ENCODE data around the gene RHOG.

DNA sequence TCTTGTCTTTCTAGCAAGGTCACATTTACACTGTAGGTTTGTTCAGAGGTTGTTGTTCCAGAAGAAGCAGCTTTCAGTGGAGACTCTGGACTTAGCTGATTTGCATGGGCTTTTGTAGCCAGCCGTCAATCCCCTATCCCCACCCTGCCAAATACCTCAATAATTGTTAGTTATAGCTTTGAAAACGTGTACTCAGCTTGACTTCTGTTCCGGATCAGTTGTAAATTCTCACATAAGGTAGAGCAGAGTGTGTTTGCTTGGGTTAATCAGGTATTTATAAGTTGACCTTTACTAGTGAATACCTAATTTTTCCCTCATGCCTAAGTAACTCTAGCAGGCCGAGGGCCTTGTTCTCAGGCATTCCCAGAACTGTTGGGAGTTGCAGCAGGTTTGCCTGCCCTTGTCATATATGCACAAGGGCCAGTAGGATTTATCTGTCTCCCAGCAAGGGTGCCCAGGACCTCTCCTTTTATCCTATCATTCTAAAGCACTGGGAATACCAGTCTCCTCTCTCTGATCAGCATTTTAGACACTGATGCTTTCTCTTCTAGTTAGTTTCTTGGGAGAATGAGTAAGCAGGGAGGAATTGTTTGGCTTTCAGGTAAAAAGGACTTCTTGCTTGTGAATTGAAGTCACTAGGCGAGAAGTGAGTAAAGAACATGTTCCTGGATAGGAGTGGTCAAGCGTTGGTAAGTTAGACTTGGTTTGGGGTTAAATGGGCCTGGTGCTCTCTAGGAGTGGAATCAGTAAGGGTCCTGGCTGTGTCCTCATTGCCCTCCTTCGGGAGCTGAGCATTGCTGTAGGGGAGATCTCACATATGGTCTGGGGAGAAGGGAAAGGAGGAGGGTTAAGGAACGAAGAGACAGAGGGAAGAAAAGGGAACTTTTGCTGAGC lies 36.9 kb upstream of the RHOG start:
- TF ChIP-seq, protein P1, sequence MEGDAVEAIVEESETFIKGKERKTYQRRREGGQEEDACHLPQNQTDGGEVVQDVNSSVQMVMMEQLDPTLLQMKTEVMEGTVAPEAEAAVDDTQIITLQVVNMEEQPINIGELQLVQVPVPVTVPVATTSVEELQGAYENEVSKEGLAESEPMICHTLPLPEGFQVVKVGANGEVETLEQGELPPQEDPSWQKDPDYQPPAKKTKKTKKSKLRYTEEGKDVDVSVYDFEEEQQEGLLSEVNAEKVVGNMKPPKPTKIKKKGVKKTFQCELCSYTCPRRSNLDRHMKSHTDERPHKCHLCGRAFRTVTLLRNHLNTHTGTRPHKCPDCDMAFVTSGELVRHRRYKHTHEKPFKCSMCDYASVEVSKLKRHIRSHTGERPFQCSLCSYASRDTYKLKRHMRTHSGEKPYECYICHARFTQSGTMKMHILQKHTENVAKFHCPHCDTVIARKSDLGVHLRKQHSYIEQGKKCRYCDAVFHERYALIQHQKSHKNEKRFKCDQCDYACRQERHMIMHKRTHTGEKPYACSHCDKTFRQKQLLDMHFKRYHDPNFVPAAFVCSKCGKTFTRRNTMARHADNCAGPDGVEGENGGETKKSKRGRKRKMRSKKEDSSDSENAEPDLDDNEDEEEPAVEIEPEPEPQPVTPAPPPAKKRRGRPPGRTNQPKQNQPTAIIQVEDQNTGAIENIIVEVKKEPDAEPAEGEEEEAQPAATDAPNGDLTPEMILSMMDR (conservative IDR thresholded peaks at IDR 0.05 in 1 of 2, IDR thresholded peaks at IDR 0.05 in 1 of 2; ENCODE audit: low read depth in 1 of 2, low read length in 2 of 2) = no peak
- TF ChIP-seq EZH2 (IDR thresholded peaks at IDR 0.05; ENCODE audit: low read length, missing control alignments) = no peak

Measured in fibroblast of lung (primary cell).